MCF 10A (cell line): ENCODE data around the gene HECW1. TPM values are rescaled to one million over a fixed set of nuclear protein-coding genes. Genes with fewer than 3 reads are reported as not detected.

Source experiments
- BruUV-seq: library from RNA; stranded (reverse); fragments of 400-500 nt; replicated peaks from 2 replicates; lab custom pipeline; 2021; lab: Mats Ljungman, UMichigan
- CTCF ChIA-PET: fragments of 300-600 bp; sonication (Branson Sonifier 250); formaldehyde crosslinking; extraction: SDS; loops from one replicate; lab custom pipeline; 2021; ENCODE audit warnings: antibody characterized with exemption, inconsistent platforms; lab: Yijun Ruan, JAX
- POLR2A ChIA-PET: fragments of 300-600, 350-650 bp; sonication (Branson Sonifier 250); formaldehyde crosslinking; extraction: SDS; loops from one replicate; lab custom pipeline; 2020; ENCODE audit warnings: antibody characterized with exemption, inconsistent platforms; lab: Yijun Ruan, JAX
- DNase-seq: peaks from one replicate; pipeline ENCODE4 v3.0.0-alpha.2; 2018; ENCODE audit not compliant: unreplicated experiment
- H3K27ac Mint-ChIP-seq: one replicate; pipeline ENCODE4 v1.8.0; 2022; ENCODE audit warnings: mild to moderate bottlenecking, low read depth, mixed read lengths; ENCODE audit not compliant: unreplicated experiment
- H3K27me3 Mint-ChIP-seq: one replicate; pipeline ENCODE4 v1.8.0; 2022; ENCODE audit warnings: mixed read lengths; ENCODE audit not compliant: insufficient read depth, unreplicated experiment
- H3K36me3 Mint-ChIP-seq: one replicate; pipeline ENCODE4 v1.8.0; 2022; ENCODE audit warnings: mild to moderate bottlenecking, moderate library complexity, mixed read lengths; ENCODE audit not compliant: insufficient read depth, unreplicated experiment
- H3K4me1 Mint-ChIP-seq: one replicate; pipeline ENCODE4 v1.8.0; 2022; ENCODE audit warnings: mixed read lengths; ENCODE audit not compliant: insufficient read depth, unreplicated experiment
- H3K4me3 Mint-ChIP-seq: one replicate; pipeline ENCODE4 v1.8.0; 2022; ENCODE audit warnings: mild to moderate bottlenecking, moderate library complexity, mixed read lengths; ENCODE audit not compliant: unreplicated experiment
- H3K9me3 Mint-ChIP-seq: one replicate; pipeline ENCODE4 v1.8.0; 2022; ENCODE audit warnings: mixed read lengths; ENCODE audit not compliant: unreplicated experiment
- CTCF ChIP-seq: fragments of 200-600 bp; IDR thresholded peaks from one replicate; pipeline ENCODE4 v1.8.0; 2022; ENCODE audit warnings: antibody characterized with exemption, mild to moderate bottlenecking; ENCODE audit not compliant: unreplicated experiment
- intact Hi-C: fragments of 100-400 bp; cut with micrococcal nuclease; formaldehyde crosslinking; loops from 2 replicates; pipeline ENCODE4 v1.14.1; 2022
- total RNA-seq: library from RNA; stranded (reverse); gene quantifications from 2 replicates; pipeline ENCODE4 v1.2.3, GENCODE V29; 2022

Gene HECW1
- total RNA-seq, 1 experiment from 2014 or later = not detected

- intact Hi-C loops = no loop called here
- H3K36me3 Mint-ChIP-seq = no peaks in the 10 kb centered on the region
- no peak for DNase-seq
- H3K4me3 Mint-ChIP-seq = peak overlapping the region; percentile 53
- ChIA-PET POLR2A (interaction anchor here (1.2 kb wide), 1 partner anchor 24 kb away, joined by 3 read pairs; no protein-coding TSS in a partner anchor), CTCF (no interaction called here)
- H3K27me3 Mint-ChIP-seq = peaks cover 75% of the 10 kb centered on the region
- H3K4me1 Mint-ChIP-seq = peaks cover 8% of the 10 kb centered on the region
- BruUV-seq = no TSS peak
- no peak overlapping the region for H3K27ac Mint-ChIP-seq
- H3K9me3 Mint-ChIP-seq = no peaks in the 10 kb centered on the region
- TF ChIP-seq CTCF = no peak
Measured at GRCh38 chr7:43113622-43114457, 1.4 kb downstream of the HECW1 start.

GRCh38 chr7:43114458-43114780 lies 2.0 kb downstream of the HECW1 start:
- Mint-ChIP-seq H3K36me3 (no peaks in the 10 kb centered on the region), H3K9me3 (no peaks in the 10 kb centered on the region), H3K27me3 (peaks cover 75% of the 10 kb centered on the region), H3K27ac (no peak overlapping the region), H3K4me1 (peaks cover 8% of the 10 kb centered on the region), H3K4me3 (peak overlapping the region; percentile 53)
- no peak for DNase-seq
- intact Hi-C loops = no loop called here
- TF ChIP-seq CTCF = no peak
- ChIA-PET CTCF (interaction anchor here (0.6 kb wide), 1 partner anchor 1174 kb away, joined by 3 read pairs; no protein-coding TSS in a partner anchor), POLR2A (interaction anchor here (0.7 to 1.2 kb wide), 2 partner anchors 24 to 190 kb away, joined by 3 to 4 read pairs; no protein-coding TSS in a partner anchor)
- BruUV-seq = no TSS peak

- Mint-ChIP-seq H3K27ac (no peak overlapping the region), H3K4me1 (peaks cover 8% of the 10 kb centered on the region), H3K36me3 (no peaks in the 10 kb centered on the region), H3K27me3 (peaks cover 57% of the 10 kb centered on the region), H3K4me3 (no peak overlapping the region), H3K9me3 (no peaks in the 10 kb centered on the region)
- POLR2A ChIA-PET = no interaction called here
- CTCF ChIA-PET = interaction anchor here (1.8 kb wide), 1 partner anchor 9 kb away, joined by 8 read pairs; no protein-coding TSS in a partner anchor
- no peak for DNase-seq
- BruUV-seq = no TSS peak
- intact Hi-C loops = loop anchor here (5.0 kb wide), 1 partner anchor 146 kb away; no protein-coding TSS in a partner anchor
- no peak for TF ChIP-seq CTCF
Measured at GRCh38 chr7:43116451-43116850, 4.0 kb downstream of the HECW1 start.

GRCh38 chr7:43117095-43117494 lies 4.6 kb downstream of the HECW1 start:
- POLR2A ChIA-PET = no interaction called here
- intact Hi-C loops = loop anchor here (5.0 kb wide), 1 partner anchor 145 kb away; no protein-coding TSS in a partner anchor

More at GRCh38 chr7:43117095-43117494, 4.6 kb downstream of the HECW1 start:
- no TSS peak for BruUV-seq
- H3K9me3 Mint-ChIP-seq = no peaks in the 10 kb centered on the region
- H3K4me1 Mint-ChIP-seq = peaks cover 8% of the 10 kb centered on the region
- CTCF ChIA-PET = interaction anchor here (1.8 kb wide), 1 partner anchor 10 kb away, joined by 8 read pairs; no protein-coding TSS in a partner anchor
- no peak overlapping the region for H3K4me3 Mint-ChIP-seq
- no peak for TF ChIP-seq CTCF
- no peaks in the 10 kb centered on the region for H3K36me3 Mint-ChIP-seq
- H3K27me3 Mint-ChIP-seq = peaks cover 57% of the 10 kb centered on the region
- no peak overlapping the region for H3K27ac Mint-ChIP-seq
- no peak for DNase-seq
